IMR-90 (cell line): ENCODE measurements around the gene F12. TPM values are rescaled to one million over a fixed set of nuclear protein-coding genes. Genes with fewer than 3 reads are reported as not detected.

Experiments
- FOS ChIP-seq: fragments of 150-350 bp; IDR thresholded peaks from 2 replicates; pipeline ENCODE4 v1.6.1; 2016; ENCODE audit warnings: low read depth, low read length
- MXI1 ChIP-seq: IDR thresholded peaks from 2 replicates; pipeline ENCODE4 v1.6.1; 2012; ENCODE audit warnings: low read depth, mild to moderate bottlenecking, low read length, moderate library complexity, borderline replicate concordance
- RCOR1 ChIP-seq: IDR thresholded peaks from 2 replicates; pipeline ENCODE4 v1.6.1; 2012; ENCODE audit warnings: mild to moderate bottlenecking, low read length, improper control_type of control experiment; ENCODE audit not compliant: insufficient replicate concordance
- RFX5 ChIP-seq: IDR thresholded peaks from 2 replicates; pipeline ENCODE4 v1.8.0; 2012; ENCODE audit warnings: low read depth, mild to moderate bottlenecking, low read length, moderate library complexity
- polyA plus RNA-seq, 3 experiments: library from polyadenylated mRNA; depleted of rRNA; stranded (reverse); fragments of >200 nt; gene quantifications; 2 replicates each; pipeline ENCODE4 v1.2.3, GENCODE V29; 2012; ENCODE audit warnings: low replicate concordance in 1 of 3
- total RNA-seq: library from RNA; depleted of rRNA; stranded (reverse); fragments of >200 nt; gene quantifications from 2 replicates; pipeline ENCODE4 v1.2.3, GENCODE V29; 2012
- TF ChIP-seq, protein P1 (sequence below): fragments of 150-350 bp; IDR thresholded peaks from 2 replicates; pipeline ENCODE4 v1.6.1; 2017; ENCODE audit warnings: mild to moderate bottlenecking, antibody characterized with exemption, low read length, low read depth

The F12 gene
- total and polyA plus RNA-seq, 2 of the 4 experiments (the other 2 are of a cell fraction), result 0.36 to 1.2 TPM

DNA sequence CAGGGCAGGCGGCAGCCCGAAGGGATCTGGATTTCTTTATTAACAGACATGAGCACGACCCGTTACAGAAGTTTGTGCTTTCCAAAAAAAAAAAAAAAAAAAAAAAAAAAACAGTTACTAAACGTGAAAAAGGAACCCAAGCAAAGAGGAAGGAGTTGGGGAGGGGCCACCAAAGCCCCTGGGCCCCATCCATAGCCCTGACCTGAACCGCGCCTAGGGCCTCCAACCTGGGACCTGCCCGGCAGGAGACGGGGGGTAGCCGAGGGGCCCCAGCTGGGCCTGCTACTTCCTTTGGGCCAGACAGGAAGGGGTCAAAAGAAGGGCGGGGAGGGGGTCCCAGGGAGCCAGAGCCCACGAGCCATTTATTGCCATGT is 47.2 kb upstream of the F12 start (continued):
- TF ChIP-seq MXI1 (no peak), FOS (no peak), RFX5 (no peak), RCOR1 (no peak)
- TF ChIP-seq, protein P1, sequence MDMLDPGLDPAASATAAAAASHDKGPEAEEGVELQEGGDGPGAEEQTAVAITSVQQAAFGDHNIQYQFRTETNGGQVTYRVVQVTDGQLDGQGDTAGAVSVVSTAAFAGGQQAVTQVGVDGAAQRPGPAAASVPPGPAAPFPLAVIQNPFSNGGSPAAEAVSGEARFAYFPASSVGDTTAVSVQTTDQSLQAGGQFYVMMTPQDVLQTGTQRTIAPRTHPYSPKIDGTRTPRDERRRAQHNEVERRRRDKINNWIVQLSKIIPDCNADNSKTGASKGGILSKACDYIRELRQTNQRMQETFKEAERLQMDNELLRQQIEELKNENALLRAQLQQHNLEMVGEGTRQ, result no peak
